HG02610 (cell line): ENCODE measurements around the gene EDIL3.

Experiments
- ATAC-seq: cut with Tn5 transposase; IDR thresholded peaks from one replicate; pipeline ENCODE4 v1.9.1; 2021; ENCODE audit warnings: mild to moderate bottlenecking, moderate library complexity; ENCODE audit not compliant: unreplicated experiment

The EDIL3 gene, protein sequence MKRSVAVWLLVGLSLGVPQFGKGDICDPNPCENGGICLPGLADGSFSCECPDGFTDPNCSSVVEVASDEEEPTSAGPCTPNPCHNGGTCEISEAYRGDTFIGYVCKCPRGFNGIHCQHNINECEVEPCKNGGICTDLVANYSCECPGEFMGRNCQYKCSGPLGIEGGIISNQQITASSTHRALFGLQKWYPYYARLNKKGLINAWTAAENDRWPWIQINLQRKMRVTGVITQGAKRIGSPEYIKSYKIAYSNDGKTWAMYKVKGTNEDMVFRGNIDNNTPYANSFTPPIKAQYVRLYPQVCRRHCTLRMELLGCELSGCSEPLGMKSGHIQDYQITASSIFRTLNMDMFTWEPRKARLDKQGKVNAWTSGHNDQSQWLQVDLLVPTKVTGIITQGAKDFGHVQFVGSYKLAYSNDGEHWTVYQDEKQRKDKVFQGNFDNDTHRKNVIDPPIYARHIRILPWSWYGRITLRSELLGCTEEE

DNA sequence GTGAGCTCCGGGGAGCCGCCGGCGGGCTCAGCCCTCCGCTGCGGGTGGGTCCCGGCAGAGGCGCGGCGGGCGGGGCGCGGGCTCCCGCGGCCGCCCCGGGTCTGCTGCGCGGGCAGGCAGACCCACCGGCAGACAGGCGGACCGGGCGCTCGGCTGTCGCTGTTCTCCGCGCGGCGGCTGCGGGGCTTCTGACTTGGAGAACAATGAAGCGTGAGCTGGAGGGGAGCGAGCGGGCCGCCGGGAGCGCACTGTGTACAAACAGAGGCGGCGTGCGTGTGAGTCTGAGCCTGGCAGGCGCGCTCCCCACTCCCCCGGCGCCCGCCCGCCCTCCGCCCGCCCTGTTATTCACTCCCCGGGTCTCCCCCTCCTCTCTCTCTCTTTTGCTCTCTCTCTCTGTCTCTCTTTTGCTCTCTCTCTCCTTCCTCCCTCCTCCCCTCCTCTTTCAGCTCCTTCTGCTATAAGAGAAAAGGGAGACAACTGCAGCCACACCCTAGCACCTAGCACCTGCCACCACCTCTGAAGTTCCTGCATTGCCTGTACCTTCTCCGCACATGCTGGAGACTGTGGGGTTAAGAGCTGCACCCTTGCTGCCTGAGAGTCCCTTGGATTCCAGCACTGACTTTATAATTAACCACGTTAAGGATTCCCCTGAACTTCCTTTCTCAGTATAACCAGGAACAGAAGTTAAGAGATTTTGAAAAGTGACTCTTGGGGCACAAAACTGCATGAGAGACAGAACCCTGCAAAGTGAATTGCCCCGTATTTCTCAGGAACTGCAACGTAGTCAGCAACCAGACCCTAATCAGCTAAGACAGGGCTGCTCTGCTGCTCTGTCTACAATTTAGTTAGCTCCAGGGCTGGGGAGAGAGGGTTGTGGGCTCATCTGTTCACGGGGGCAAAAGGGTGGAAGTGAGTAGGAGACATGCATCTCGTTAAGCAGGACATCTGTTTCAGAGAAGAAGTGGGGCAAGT lies at the start of gene EDIL3:
EDIL3 (minus strand) TSS at position 277 of the 972 bp plus-strand sequence. CDS start 506 bp downstream, outside the sequence.
- no peak for ATAC-seq

GRCh38 chr5:84433461-84433860 lies 48.8 kb upstream of the EDIL3 start:
- no peak for ATAC-seq

- no peak for ATAC-seq
Measured at GRCh38 chr5:84430863-84431663, 46.4 kb upstream of the EDIL3 start.

- no peak for ATAC-seq
Measured at GRCh38 chr5:84430079-84430478, 45.4 kb upstream of the EDIL3 start.

DNA sequence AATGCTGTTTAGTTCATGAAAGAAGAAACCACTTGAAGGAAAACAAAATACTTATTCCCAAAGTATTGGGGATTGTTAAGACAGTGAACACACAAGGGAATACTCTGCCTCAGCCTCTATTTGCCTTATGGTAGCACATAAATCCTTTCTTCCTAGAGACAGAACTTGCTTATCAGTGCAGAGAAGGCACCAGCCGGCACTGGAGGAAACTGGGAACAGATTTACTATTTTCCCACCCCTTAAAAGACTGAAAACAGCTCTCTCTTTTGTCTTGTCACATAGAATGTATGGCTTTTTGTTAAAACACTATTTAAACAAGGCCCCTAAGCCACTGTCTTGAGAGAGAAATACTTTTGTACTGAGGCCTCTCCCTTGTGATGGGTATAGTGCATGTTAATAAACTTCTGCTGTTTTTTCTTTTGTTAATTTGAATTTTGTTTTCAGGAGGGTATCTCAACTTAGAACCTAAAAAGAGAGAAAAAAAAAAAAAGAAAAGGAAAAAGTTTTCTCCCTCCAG lies 40.7 kb upstream of the EDIL3 start:
- no peak for ATAC-seq

GRCh38 chr5:84419742-84420141 lies 35.1 kb upstream of the EDIL3 start:
- ATAC-seq = no peak

DNA sequence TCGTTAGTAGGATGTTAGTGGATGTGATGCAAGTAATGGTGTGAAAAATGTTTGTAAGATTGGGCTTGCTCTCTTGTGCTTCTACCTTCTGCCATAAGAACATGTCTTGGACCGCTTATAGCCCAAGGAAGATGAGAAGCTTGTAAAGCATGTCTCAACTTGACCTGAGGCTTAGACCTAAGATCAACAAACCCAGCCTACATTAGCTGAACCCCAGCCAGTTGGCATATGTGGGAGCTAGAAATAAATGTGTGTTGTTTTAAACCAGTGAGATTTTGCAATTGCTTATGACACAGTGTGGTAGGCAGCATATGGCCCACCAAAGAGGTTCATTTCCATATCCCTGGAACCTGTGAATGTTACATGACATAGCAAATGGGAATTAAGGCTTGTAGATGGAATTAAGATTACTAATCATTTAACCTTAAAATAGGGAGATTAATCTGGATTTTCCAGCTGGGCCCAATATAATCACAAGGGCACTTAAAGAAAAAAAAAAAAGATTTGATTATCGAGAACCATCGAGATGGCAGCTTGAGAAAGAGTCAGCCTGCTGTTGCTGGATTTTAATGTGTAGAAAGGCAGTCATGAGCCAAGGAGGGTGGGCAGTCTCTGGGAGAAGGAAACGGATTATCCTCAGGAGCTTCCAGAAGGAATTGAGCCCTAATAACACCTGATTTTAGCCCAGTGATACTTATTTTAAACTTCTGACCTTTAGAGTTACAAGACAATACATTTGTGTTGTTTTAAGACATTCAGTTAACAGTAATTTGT lies 27.3 kb upstream of the EDIL3 start:
- ATAC-seq = no peak

DNA sequence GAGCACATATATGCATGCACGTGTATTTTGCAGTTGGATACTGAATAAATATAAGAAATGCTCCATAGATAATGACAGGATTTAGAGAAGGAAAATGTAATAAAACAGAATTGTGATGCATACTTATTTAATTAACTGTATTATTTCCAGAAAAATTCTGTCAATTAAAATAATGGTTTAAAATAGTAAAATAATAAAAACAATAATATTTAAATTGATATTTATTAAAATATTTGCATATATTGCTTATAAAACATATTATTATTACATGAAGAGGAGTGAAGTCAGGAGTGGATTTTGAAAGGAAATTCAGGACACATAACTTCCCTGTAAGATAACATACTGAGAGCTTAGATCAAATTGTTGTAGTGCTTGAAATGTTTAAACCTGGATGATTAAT lies 21.4 kb upstream of the EDIL3 start:
- no peak for ATAC-seq

DNA sequence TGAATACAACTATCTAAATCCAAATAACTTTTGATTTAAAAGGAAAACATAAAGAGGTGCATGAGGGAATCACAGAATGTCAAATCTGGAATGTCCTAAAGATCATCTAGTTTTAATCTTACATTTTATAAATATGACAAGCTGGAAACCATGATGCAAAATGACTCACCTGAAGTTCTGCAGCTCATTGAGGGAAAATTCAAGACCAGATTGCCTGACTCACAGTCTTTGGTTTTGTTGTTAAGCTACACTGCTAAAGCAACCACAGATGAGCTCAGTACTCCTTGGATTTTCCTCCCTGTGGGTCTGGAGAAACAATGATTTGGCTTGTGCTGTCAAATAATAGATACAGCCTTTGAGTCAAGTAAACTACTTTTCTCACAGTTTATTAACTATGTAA lies 19.1 kb upstream of the EDIL3 start:
- no peak for ATAC-seq

- ATAC-seq = no peak
Measured at GRCh38 chr5:84397385-84397784, 12.7 kb upstream of the EDIL3 start.

DNA sequence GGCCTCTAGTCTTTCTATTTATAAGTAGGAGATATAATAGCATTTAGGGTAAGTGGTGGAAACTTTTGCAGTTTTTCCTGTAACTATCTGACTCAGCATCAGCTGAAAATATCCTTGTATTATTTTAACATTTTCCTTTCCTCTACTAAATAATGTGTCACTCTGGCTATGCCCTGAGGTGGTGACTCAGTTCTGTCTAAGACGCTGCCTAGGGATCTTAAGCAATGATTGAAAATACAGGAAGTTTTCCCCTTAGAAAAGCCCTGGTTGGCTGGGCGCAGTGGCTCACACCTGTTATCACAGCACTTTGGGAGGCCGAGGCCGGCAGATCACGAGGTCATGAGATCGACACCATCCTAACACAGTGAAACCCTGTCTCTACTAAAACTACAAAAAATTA lies 9.3 kb upstream of the EDIL3 start:
- ATAC-seq = no peak

DNA sequence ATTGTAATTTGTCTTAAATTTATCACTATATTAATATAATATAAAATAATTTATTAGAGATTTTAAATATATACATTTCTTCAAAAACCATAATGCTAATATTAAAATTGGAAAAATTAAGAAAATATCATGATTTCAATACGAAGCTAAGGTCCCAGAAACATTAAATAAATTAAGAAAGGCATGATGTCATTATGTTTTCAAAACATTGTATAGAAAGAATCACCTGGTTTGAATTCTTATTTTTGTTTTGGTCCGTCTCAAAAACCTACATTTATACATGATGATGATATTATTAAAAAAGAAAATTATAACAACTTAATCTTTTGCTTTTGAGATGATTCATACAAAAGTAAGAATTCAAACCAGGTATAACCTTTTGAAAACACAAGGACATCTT lies 8.2 kb upstream of the EDIL3 start:
- no peak for ATAC-seq

DNA sequence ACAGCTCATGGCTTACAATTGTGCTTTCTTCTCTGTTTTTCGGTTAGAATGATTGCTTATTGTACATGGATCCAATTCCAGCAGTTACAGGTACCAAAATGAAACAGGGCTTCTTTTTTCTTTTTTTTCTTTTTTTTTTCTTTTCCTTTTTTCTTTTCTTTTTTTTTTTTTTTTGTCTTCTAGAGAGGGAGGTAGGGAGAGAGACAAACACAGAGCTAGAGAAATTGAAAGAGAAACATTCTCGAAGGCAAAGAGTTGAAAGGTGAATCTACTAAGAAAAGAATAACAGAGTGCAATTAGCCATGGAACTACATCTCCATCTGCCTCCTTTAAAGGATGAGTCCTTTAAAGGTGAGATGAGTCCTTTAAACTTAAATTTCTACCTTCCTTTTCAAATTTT lies 1.0 kb upstream of the EDIL3 start:
- ATAC-seq = no peak

GRCh38 chr5:84383816-84384603 lies 670 bp downstream of the EDIL3 start:
- ATAC-seq = no peak

DNA sequence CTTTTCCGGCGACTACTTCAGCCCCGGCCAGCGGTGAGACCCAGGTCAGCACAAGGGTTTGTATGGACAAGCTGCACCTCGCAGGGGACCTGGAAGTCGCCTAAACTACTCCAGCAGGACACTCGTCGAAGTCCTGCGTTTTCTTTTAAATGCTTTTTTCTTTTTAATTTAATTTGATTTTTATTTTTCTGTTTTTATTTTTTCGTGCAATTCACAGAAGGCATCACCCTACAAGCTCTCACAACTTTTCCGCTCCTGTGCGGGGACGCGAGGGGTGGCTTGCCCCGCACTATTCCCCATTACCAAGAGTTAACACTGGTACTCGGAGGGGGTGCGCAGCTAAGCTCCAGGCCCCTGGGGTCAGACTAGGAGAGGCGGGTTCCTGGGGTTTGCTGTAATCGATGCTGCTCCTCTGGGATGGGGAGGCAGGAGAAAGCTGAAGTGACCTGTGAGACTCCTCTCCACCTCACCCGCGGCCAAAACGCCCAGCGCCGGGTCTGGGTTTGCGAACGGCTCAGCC lies 1.3 kb downstream of the EDIL3 start:
- no peak for ATAC-seq

GRCh38 chr5:84382363-84383295 lies 2.1 kb downstream of the EDIL3 start:
- no peak for ATAC-seq

DNA sequence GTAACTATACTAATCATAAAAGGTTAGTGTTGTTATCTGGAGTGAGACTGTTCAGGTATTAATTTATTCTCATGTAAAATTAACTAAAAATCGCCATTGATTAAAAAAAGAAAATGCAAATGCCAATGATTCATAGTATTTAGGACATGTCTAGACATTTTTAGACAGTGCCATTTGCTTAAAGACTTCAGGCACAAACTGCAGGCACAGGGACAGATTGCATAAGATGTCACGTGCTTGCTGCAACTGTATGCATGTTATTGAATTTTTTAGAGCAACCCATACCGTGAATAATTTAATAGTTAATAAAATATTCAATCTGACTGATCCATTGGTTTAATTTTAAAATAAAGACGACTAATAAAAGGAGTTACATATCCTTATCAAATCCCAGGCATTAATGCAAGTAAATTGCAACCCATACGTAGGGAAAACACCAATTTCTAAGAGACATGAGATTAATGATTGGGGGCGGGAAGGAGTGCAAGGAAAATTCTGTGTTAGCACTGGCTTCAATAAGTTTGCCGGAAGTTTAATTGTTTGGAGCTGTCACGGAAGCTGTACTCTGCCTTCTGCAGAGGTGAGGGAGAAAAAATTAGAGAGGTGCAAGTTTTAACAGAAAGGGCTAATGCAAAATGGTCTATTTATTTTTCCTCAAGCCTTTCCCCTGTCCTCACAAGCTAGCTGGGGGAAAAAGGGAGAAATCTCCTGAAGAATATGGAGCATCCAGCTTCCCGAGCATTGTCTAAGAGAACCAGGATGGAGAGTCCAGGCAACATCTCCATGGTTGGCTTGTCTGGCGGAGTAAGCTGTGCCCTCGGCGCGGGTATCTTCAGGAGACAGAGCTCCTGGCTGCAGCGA lies 2.9 kb downstream of the EDIL3 start:
- no peak for ATAC-seq
